Skin of body (tissue), 2 donors: ENCODE results near the gene SPSB2. TPM values are rescaled to one million over a fixed set of nuclear protein-coding genes. Genes with fewer than 3 reads are reported as not detected.

Experiments used
- DNase-seq: peaks from one replicate; lab custom pipeline; 2025; lab: John Stamatoyannopoulos, UW
- total RNA-seq: library from RNA; depleted of rRNA; stranded (reverse); fragments of >200 nt; gene quantifications from one replicate; pipeline ENCODE4 v1.2.3, GENCODE V29; 2014

The SPSB2 gene
- total RNA-seq, 1 donor from 2014 or later = 3.1 TPM

DNA sequence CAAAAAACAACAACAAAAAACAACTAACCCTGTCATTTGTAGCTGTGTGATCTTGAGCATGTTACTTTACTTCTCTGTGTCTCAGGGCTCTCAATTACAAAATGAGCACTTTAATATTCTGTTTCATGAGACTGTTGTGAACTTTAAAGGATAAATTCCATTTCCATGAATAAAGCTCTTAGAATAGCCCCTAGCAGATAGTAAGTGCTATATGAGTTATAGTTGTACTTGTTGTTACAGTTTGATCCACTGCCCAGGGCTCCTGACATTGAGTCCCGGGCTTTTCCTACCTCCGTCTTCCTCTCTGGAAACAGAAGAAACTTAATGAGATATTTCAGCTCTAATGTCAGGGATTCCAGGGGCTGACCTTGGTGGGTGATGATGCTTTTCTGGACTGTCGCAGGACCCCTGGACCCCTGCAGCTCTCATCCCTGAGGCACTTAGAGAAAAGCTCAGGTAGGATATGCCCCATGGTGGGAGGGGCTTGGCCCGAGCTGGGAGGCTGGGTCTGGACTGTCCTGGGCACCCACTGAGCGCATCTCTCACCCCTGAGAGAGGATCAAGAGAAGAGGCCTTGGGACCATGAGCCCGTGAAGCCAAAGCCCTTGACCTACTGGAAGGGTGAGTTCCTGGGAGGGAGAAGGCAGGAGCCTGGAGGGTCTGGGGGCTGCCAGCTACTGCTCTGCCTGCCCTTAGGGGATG lies 39.8 kb downstream of the SPSB2 start:
- DNase-seq = no peak

GRCh38 chr12:6832125-6832524 lies 41.0 kb downstream of the SPSB2 start:
- no peak for DNase-seq

DNA sequence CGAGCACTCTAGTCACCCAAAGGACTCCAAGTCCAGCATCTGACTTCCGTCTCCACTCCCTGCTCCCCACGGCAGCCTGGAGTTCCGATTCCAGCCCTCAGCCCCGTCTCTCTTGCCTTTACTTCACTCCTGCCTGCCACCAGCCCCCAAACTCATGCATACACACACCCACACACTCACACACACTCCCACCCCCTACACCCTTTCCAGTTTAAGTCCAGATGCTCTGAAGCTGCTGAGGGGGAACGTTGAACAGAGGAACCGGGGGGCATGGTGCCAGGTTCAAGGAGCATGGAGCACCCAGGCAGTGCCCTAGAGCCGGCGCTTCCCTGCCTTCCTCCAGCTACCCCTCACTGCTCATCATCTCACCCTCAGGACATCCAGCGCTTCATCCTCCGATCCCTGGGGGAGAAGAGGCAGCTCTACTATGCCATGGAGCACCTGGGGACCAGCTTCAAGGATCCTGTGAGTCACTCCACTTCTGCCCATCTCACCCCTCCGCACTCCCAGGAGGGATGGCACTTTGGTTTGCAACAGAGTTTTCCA lies 41.6 kb downstream of the SPSB2 start:
- no peak for DNase-seq

GRCh38 chr12:6830999-6831398 lies 42.1 kb downstream of the SPSB2 start:
- no peak for DNase-seq

- DNase-seq = no peak
Measured at GRCh38 chr12:6830286-6830890, 42.7 kb downstream of the SPSB2 start.

GRCh38 chr12:6829536-6830220 lies 43.4 kb downstream of the SPSB2 start:
- DNase-seq = no peak

GRCh38 chr12:6828781-6829535 lies 44.1 kb downstream of the SPSB2 start:
- DNase-seq = peak; percentile 45

DNA sequence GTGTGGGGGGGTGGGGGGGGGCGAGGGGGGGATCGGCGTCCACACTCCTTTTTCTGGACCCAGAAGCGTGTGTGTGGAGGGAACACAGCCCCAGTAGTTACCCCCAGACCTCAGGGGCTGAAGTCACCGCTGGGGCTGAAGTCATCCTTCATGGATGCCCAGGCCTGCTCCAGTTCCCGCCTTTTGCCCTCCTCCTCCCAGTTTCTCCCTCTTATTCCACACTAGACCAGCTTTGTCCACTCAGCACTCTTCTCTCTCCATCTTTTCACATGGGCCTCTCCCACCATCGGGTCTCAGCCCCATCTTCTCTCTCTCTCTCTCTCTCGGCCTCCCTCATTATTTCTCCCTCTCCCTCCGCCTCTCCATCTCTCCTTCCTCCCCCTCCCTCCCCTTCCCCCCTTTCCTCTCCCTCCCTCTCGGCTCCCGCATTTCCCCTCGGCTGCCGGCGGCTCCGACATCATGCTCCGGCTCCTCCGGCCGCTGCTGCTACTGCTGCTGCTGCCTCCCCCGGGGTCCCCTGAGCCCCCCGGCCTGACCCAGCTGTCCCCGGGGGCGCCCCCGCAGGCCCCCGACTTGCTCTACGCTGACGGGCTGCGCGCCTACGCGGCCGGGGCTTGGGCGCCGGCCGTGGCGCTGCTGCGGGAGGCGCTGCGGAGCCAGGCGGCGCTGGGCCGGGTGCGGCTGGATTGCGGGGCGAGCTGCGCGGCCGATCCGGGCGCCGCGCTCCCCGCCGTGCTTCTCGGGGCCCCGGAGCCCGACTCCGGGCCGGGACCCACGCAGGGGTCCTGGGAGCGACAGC lies 44.9 kb downstream of the SPSB2 start, which contains the start of gene P3H3:
P3H3 (plus strand) TSS at position 426 of the 799 bp plus-strand sequence; CDS start at position 460, 34 bp downstream.
- DNase-seq = peak; percentile 55

DNA sequence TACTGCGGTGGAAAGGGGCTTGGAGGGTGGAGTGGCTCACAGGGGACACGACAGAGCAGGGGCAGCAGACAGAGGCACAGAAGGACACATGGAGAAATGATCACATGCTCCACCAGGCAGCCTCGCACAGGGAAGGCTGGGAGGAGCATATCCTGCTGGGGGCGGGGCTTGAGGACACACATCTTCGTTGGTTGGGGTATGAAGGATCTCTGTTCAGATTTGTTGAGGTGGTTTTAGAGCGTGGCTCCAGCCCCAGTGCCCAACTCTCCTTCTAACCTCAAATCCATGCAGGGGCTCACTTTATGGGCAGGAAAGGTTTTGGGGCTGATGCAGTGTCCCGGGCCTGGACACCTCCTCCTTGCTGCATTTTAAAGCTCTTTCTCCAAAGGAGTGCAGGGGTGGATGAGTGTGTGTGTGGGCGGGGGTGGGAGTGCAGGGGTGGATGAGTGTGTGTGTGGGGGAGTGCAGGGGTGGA lies 45.6 kb downstream of the SPSB2 start:
- peak; percentile 57 for DNase-seq

- no peak for DNase-seq
Measured at GRCh38 chr12:6826734-6827436, 46.2 kb downstream of the SPSB2 start.

DNA sequence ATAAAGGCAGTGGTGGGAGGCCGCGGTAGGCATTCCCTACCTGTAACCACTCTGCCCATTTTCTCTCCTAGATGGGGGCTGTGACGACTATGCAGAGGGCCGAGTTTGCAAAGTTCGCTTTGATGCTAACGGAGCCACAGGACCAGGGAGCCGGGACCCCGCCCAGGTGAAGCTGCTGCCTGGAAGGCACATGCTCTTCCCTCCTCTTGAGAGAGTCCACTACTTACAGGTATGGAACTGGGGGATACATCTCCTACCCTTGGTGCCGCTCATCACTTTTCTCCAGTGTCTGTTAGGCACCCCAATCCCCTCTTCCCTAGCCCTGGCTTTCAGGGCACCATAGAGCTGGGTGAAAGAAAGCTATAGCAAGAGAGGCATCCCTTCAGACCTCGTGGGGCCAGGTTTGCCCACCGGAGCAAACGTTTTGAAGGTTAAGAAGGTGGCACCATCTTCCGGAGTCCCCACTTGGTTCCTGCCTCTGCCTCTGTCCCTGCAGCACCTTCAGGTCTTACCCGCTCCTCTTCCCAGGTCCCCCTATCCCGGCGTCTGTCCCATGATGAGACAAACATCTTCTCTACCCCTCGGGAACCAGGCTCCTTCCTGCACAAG lies 46.9 kb downstream of the SPSB2 start:
- no peak for DNase-seq

GRCh38 chr12:6825398-6826124 lies 47.5 kb downstream of the SPSB2 start:
- peak; percentile 76 for DNase-seq

DNA sequence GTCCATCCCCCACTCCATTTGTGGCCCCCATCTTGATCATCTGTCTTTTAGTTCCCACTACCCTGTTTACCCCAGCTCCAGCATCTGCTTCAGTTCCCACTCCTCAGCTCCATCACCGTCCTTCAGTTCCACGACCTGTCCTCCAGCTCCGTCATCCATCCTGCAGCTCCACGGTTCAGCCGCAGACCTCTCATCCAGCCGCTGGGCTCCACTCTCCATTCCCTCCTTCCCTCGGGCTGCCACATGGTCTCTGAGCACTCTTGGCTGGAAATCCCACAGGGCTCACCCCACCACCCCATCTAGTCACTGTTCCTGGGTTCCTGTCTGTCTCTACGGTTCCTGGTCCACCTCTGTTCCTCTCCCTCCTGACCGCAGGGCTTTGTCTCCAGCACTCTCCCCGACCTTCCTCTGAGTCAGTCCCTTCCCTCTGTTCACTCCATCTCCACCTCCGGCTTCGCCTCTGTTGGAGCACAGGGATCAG lies 48.2 kb downstream of the SPSB2 start:
- no peak for DNase-seq

DNA sequence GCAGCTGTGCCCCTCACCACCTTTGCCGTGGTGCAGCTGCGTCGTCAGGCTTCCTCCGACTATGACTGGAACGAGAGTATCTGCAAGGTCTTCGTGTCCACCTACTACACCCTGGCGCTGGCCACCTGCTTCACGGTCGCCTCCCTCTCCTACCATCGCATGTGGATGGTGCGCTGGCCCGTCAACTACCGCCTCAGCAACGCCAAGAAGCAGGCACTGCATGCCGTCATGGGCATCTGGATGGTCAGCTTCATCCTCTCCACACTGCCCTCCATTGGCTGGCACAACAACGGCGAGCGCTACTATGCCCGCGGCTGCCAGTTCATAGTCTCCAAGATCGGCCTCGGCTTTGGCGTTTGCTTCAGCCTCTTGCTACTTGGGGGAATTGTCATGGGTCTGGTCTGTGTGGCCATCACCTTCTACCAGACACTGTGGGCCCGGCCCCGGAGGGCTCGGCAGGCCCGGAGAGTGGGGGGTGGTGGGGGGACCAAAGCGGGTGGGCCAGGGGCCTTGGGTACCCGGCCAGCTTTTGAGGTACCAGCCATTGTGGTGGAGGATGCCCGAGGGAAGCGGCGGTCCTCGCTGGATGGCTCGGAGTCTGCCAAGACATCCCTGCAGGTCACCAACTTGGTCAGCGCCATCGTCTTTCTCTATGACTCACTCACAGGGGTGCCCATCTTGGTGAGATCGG lies 48.9 kb downstream of the SPSB2 start:
- DNase-seq = no peak

DNA sequence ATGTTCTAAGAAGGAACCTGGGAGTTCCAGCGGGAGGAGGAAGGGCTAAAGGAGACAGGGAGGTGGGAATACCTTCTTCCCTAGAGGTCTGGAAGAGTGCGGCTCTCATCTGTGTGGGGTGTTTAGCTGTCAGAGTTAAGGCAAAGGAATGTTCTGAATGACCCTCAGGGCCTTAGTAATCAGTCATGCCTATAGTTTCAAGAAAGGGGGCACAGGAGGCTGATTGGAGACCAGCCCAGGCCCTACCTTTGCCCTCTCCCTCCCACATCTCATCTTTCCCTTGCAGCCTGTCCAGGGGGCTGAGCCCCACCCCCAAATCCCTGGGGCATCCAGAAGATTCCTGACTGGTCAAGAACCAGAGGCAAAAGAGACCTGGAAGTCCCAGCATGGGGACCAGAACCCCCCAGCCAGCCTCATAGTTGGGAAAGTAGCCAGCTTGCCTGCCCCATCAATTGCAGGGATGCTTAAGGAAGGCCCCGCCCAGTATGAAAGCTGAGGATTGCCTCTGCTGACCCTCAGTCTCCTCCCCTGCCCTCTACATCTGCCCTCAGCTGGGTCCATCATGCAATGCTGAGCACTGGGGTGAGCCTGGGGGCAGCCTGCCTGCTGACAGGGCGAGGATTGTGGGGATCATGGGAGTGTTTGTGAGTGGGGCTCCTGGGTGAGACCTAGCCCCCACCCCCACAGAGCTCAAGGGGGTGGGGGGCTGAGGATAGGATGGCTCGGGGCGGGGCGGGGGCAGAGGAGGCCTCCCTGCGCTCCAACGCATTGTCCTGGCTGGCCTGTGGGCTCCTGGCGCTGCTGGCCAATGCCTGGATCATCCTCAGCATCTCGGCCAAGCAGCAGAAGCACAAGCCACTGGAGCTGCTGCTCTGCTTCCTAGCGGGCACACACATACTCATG lies 49.7 kb downstream of the SPSB2 start:
- DNase-seq = no peak

GRCh38 chr12:6822426-6823135 lies 50.5 kb downstream of the SPSB2 start:
- DNase-seq = no peak
